K562 (cell line): ENCODE results near the gene ID4. TPM values are rescaled to one million over a fixed set of nuclear protein-coding genes. Genes with fewer than 3 reads are reported as not detected.

Source experiments
- ATAC-seq: fragments of 200-7000 bp; cut with Tn5 transposase; 3 replicates; pipeline ENCODE4 v1.9.1; 2020; ENCODE audit warnings: moderate library complexity
- BruUV-seq: library from RNA; stranded (reverse); fragments of 400-500 nt; replicated peaks from 2 replicates; lab custom pipeline; 2021; lab: Mats Ljungman, UMichigan
- CTCF ChIA-PET: fragments of 300-600 bp; formaldehyde crosslinking; extraction: SDS; loops from one replicate; lab custom pipeline; 2021; ENCODE audit warnings: low intra/inter-chr PET ratio; lab: Yijun Ruan, JAX
- POLR2A ChIA-PET: fragments of 300-600, 350-650 bp; sonication (Branson Sonifier 250); formaldehyde crosslinking; extraction: SDS; loops from one replicate; lab custom pipeline; 2021; ENCODE audit warnings: antibody characterized with exemption, inconsistent platforms; lab: Yijun Ruan, JAX
- DNase-seq, 4 experiments: peaks; one replicate each; pipeline versions ENCODE4 v3.0.0 to v3.0.0-alpha.2; 2011 to 2018; ENCODE audit warnings: low spot score in 3 of 4, mixed read lengths in 3 of 4; ENCODE audit errors: extremely low read depth in 1 of 4
- FAIRE-seq: peaks from 2 replicates; lab custom pipeline; 2011; peaks lifted over from hg19 to GRCh38; lab: Jason Lieb, UNC
- H2AFZ ChIP-seq: 2 replicates; pipeline ENCODE4 v1.6.0; 2011; ENCODE audit warnings: low read depth, low read length, control low read depth, inconsistent platforms
- H3K27ac ChIP-seq: fragments of 200-600 bp; 3 replicates; pipeline ENCODE4 v1.8.0; 2011; ENCODE audit warnings: low read depth, mild to moderate bottlenecking, control low read depth, inconsistent platforms, low read length, moderate library complexity, mixed read lengths; ENCODE audit errors: extremely low read depth
- H3K27me3 ChIP-seq, 2 experiments: fragments of 300-600 bp in 1 of 2; 2 replicates in 1 of 2; 3 replicates in 1 of 2; pipeline versions ENCODE4 v1.6.0 to v1.8.0; 2011; ENCODE audit warnings: inconsistent platforms in 2 of 2, low read length in 2 of 2, mild to moderate bottlenecking in 1 of 2, mixed read lengths in 1 of 2, moderate library complexity in 1 of 2; ENCODE audit not compliant: control insufficient read depth in 2 of 2, insufficient read depth in 2 of 2
- H3K36me3 ChIP-seq: fragments of 300-600 bp; 3 replicates; pipeline ENCODE4 v1.8.0; 2011; ENCODE audit warnings: mild to moderate bottlenecking, low read length, inconsistent platforms; ENCODE audit not compliant: control insufficient read depth, insufficient read depth
- H3K4me1 ChIP-seq, 2 experiments: fragments of 200-600 bp in 1 of 2; replicated peaks in 1 of 2; 2 replicates in 1 of 2; 3 replicates in 1 of 2; pipeline versions ENCODE4 v1.5.1 to v1.8.0; 2011; ENCODE audit warnings: inconsistent platforms in 2 of 2, low read length in 2 of 2, mild to moderate bottlenecking in 1 of 2, mixed read lengths in 1 of 2, moderate library complexity in 1 of 2; ENCODE audit not compliant: control insufficient read depth in 2 of 2, insufficient read depth in 2 of 2
- H3K4me2 ChIP-seq: 2 replicates; pipeline ENCODE4 v1.6.1; 2011; ENCODE audit warnings: low read length, control low read depth, inconsistent platforms, mixed read lengths; ENCODE audit not compliant: insufficient read depth
- H3K4me3 ChIP-seq: fragments of 200-600 bp; sonication (generic), shearing (Covaris generic); 2 replicates; pipeline ENCODE4 v1.5.1; 2016; ENCODE audit warnings: control low read depth, inconsistent platforms
- H3K79me2 ChIP-seq: fragments of 200-600 bp; 3 replicates; pipeline ENCODE4 v1.8.0; 2011; ENCODE audit warnings: low read length, inconsistent platforms; ENCODE audit not compliant: control insufficient read depth, insufficient read depth
- H3K9ac ChIP-seq, 2 experiments: 2 replicates each; pipeline versions ENCODE4 v1.6.0 to v1.6.1; 2011; ENCODE audit warnings: low read depth in 2 of 2, low read length in 2 of 2, control low read depth in 1 of 2, inconsistent platforms in 1 of 2, mild to moderate bottlenecking in 1 of 2, mixed read lengths in 1 of 2; ENCODE audit not compliant: insufficient read depth in 1 of 2
- H3K9me1 ChIP-seq: one replicate; pipeline ENCODE4 v1.6.0; 2011; ENCODE audit warnings: inconsistent platforms, mild to moderate bottlenecking, low read length, moderate library complexity; ENCODE audit not compliant: control insufficient read depth, insufficient read depth
- H3K9me3 ChIP-seq: replicated peaks from 2 replicates; pipeline ENCODE4 v1.5.1; 2011; ENCODE audit warnings: low read depth, low read length, inconsistent platforms; ENCODE audit not compliant: control insufficient read depth, insufficient read depth
- H4K20me1 ChIP-seq: replicated peaks from 2 replicates; pipeline ENCODE4 v1.6.1; 2011; ENCODE audit warnings: low read length, inconsistent platforms, mixed read lengths; ENCODE audit not compliant: control insufficient read depth, insufficient read depth
- AFF1 ChIP-seq, 2 experiments: fragments of 450-650 bp; IDR thresholded peaks; 2 replicates each; pipeline ENCODE4 v1.6.1; 2018; ENCODE audit warnings: mild to moderate bottlenecking in 2 of 2, low read depth in 1 of 2; ENCODE audit not compliant: partially characterized antibody in 2 of 2
- ARID2 ChIP-seq: fragments of 450-650 bp; IDR thresholded peaks from 2 replicates; pipeline ENCODE4 v1.6.1; 2017; ENCODE audit warnings: antibody characterized with exemption, mild to moderate bottlenecking
- ARNT ChIP-seq, 2 experiments: fragments of 450-650 bp; IDR thresholded peaks; 2 replicates each; pipeline ENCODE4 v1.6.1; 2016; ENCODE audit warnings: mild to moderate bottlenecking in 1 of 2
- BCL6 ChIP-seq: fragments of 250-450 bp; sonication (Bioruptor Pico); IDR thresholded peaks from 2 replicates; pipeline ENCODE4 v1.4.0; 2020
- FOXA1 ChIP-seq: fragments of 450-650 bp; IDR thresholded peaks from 2 replicates; pipeline ENCODE4 v1.6.1; 2016; ENCODE audit warnings: mild to moderate bottlenecking, borderline replicate concordance
- HDAC8 ChIP-seq: fragments of 450-650 bp; IDR thresholded peaks from 2 replicates; pipeline ENCODE4 v1.6.1; 2016; ENCODE audit warnings: mild to moderate bottlenecking, missing genetic modification characterization, moderate library complexity, missing compliant biosample characterization
- HNRNPLL ChIP-seq: fragments of 200-400 bp; formaldehyde crosslinking; IDR thresholded peaks from 2 replicates; pipeline ENCODE4 v1.6.1; 2017; ENCODE audit warnings: low read length, low read depth, mild to moderate bottlenecking; ENCODE audit not compliant: poor library complexity, severe bottlenecking
- NCOA1 ChIP-seq: fragments of 450-650 bp; IDR thresholded peaks from 2 replicates; pipeline ENCODE4 v1.6.1; 2016; ENCODE audit warnings: low read depth
- SP2 ChIP-seq: IDR thresholded peaks from 2 replicates; pipeline ENCODE4 v1.6.1; 2011; ENCODE audit warnings: mild to moderate bottlenecking, low read depth, low read length, moderate library complexity; ENCODE audit not compliant: poor library complexity, severe bottlenecking; ENCODE audit errors: extremely low read depth
- ZNF121 ChIP-seq: sonication (generic); formaldehyde crosslinking; conservative IDR thresholded peaks from 2 replicates; pipeline ENCODE4 v1.8.0; 2022; ENCODE audit warnings: missing genetic modification reagents
- WGBS: fragments of 100-300 bp; shearing (Covaris generic); methylation state at CpG from one replicate; pipeline ENCODE4 v1.1.6; 2016; ENCODE audit warnings: low coverage, mixed read lengths; ENCODE audit not compliant: insufficient coverage; ENCODE audit errors: missing lambda C conversion rate; 5-methylcytosine and 5-hydroxymethylcytosine counted together
- in situ Hi-C: fragments of 300-500 bp; cut with MboI; formaldehyde crosslinking; loops from 4 replicates; pipeline ENCODE4 v1.15.0; 2018; ENCODE audit warnings: inconsistent platforms, mixed read lengths
- intact Hi-C: fragments of 100-400 bp; cut with micrococcal nuclease; formaldehyde crosslinking; loops from 2 replicates; pipeline ENCODE4 v1.14.2; 2022
- polyA plus RNA-seq, 8 experiments: library from polyadenylated mRNA; depleted of rRNA in 4 of 8; stranded (reverse) in 5 of 8; unstranded in 3 of 8; fragments of >200 nt; fragmentation: Nextera tagmentation in 2 of 8; fragmentation: Illumina TruSeq in 1 of 8; extraction: Ambion mirVana in 2 of 8; extraction: Trizol in 1 of 8; gene quantifications; 2 replicates each; pipeline versions ENCODE4 v1.2.1 to v1.2.3, GENCODE V29; 2011 to 2014; ENCODE audit warnings: inconsistent platforms in 1 of 8, missing spikeins in 1 of 8
- total RNA-seq, 7 experiments: library from RNA; depleted of rRNA in 6 of 7; stranded (reverse); fragments of >200 nt in 6 of 7; fragmentation: Illumina TruSeq in 2 of 7; extraction: Trizol in 2 of 7; gene quantifications; 2 replicates each; pipeline versions ENCODE4 v1.2.1 to v1.2.3, GENCODE V29; 2011 to 2021; ENCODE audit warnings: low replicate concordance in 1 of 7

The ID4 gene
- total and polyA plus RNA-seq, 9 of the 15 experiments (the other 6 are each of a cell fraction or from before 2014, with no cell fraction given), result not detected

- Histone ChIP-seq H3K36me3 (no peaks in the 10 kb centered on the region), H4K20me1 (no peaks in the 10 kb centered on the region), H2AFZ (no peak overlapping the region), H3K4me3 (no peak overlapping the region), H3K27me3 (peaks cover 0 to 5% of the 10 kb centered on the region in 2 experiments; a peak in 1 of 5 replicates), H3K4me1 (peaks cover 0 to 9% of the 10 kb centered on the region in 2 experiments; a peak in 1 of 5 replicates), H3K9ac (no peak overlapping the region), H3K9me3 (no peaks in the 10 kb centered on the region), H3K9me1 (no peaks in the 10 kb centered on the region), H3K4me2 (no peak overlapping the region), H3K79me2 (no peaks in the 10 kb centered on the region), H3K27ac (no peak overlapping the region)
- WGBS, result 0% methylated on average over 4 of the region's 4 CpGs
- intact Hi-C loops (no loop called here), in situ Hi-C loops (no loop called here)
- ChIA-PET POLR2A (interaction anchor here (0.6 kb wide), 1 partner anchor 121 kb away, joined by 3 read pairs; no protein-coding TSS in a partner anchor), CTCF (no interaction called here)
- DNase-seq (no peak), ATAC-seq (no peak), FAIRE-seq (no peak)
- BruUV-seq, result no TSS peak
- TF ChIP-seq ARNT (IDR thresholded peaks at IDR 0.05) (no peak), ZNF121 (CRISPR knock-in tag) (no peak)
Measured at GRCh38 chr6:19835605-19836004, 1.6 kb upstream of the ID4 start.

GRCh38 chr6:19837511-19838441, 606 bp downstream of the ID4 start:
- ATAC-seq (no peak), DNase-seq (no peak), FAIRE-seq (no peak)
- intact Hi-C loops (no loop called here), in situ Hi-C loops (no loop called here)
- Histone ChIP-seq H3K27me3 (peaks cover 0 to 5% of the 10 kb centered on the region in 2 experiments; a peak in 1 of 5 replicates), H2AFZ (no peak overlapping the region), H3K27ac (no peak overlapping the region), H3K9me1 (no peaks in the 10 kb centered on the region), H4K20me1 (no peaks in the 10 kb centered on the region), H3K4me1 (peaks cover 0 to 9% of the 10 kb centered on the region in 2 experiments; a peak in 1 of 5 replicates), H3K79me2 (no peaks in the 10 kb centered on the region), H3K9ac (no peak overlapping the region), H3K4me3 (no peak overlapping the region), H3K36me3 (no peaks in the 10 kb centered on the region), H3K9me3 (no peaks in the 10 kb centered on the region), H3K4me2 (no peak overlapping the region)
- WGBS, result 67% methylated on average over 78 of the region's 122 CpGs
- BruUV-seq, result no TSS peak
- CTCF ChIA-PET, result no interaction called here
- POLR2A ChIA-PET, result interaction anchor here (0.6 kb wide), 1 partner anchor 222 kb away, joined by 3 read pairs; no protein-coding TSS in a partner anchor
- TF ChIP-seq ARID2 (no peak), AFF1 (IDR thresholded peaks at IDR 0.05; ENCODE audit: low read depth in 1 of 2, partially characterized antibody in 2 of 2) (no peak), BCL6 (CRISPR knock-in tag) (no peak), NCOA1 (no peak), HDAC8 (no peak), HNRNPLL (no peak), SP2 (no peak), FOXA1 (no peak)
